Adrenal gland (tissue), 12 donors: ENCODE results near the gene YIF1B. TPM values are rescaled to one million over a fixed set of nuclear protein-coding genes. Genes with fewer than 3 reads are reported as not detected.
A peak's percentile ranks its signal among the peaks of the same experiment; 100 is the strongest.

Experiments
- DNase-seq, 7 donors: peaks; one replicate each; pipeline ENCODE4 v3.0.0-alpha.2; 2019 to 2020
- H3K27ac ChIP-seq, 5 donors: fragments of 200-600 bp; sonication (generic) in 4 of 5; 1 replicate in 3 of 5; 2 replicates in 2 of 5; pipeline versions ENCODE4 v1.5.1 to v1.8.0; 2016 to 2020; ENCODE audit warnings: mild to moderate bottlenecking in 1 of 5
- H3K27me3 ChIP-seq: fragments of 200-600 bp; 2 replicates; pipeline ENCODE4 v1.8.0; 2021
- H3K36me3 ChIP-seq, 2 donors: fragments of 200-600 bp; replicated peaks in 1 of 2; 1 replicate in 1 of 2; 2 replicates in 1 of 2; pipeline versions ENCODE4 v1.5.1 to v1.8.0; 2018 to 2022
- H3K4me1 ChIP-seq, 2 donors: fragments of 200-600 bp; replicated peaks in 1 of 2; 1 replicate in 1 of 2; 2 replicates in 1 of 2; pipeline versions ENCODE4 v1.5.1 to v1.8.0; 2018 to 2021
- H3K4me3 ChIP-seq, 4 donors: fragments of 200-600 bp; sonication (generic) in 3 of 4; one replicate each; pipeline ENCODE4 v1.5.1; 2016 to 2018
- H3K9me3 ChIP-seq, 3 donors: fragments of 200-600 bp; sonication (generic) in 1 of 3; replicated peaks in 1 of 3; 1 replicate in 2 of 3; 2 replicates in 1 of 3; pipeline versions ENCODE4 v1.5.1 to v1.8.0; 2016 to 2021
- POLR2A ChIP-seq, 2 donors: fragments of 450-650 bp; IDR thresholded peaks; one replicate each; pipeline ENCODE4 v1.6.1; 2017; ENCODE audit warnings: antibody characterized with exemption in 2 of 2, mild to moderate bottlenecking in 2 of 2, moderate library complexity in 1 of 2
- WGBS, 4 donors: extraction: QIAGEN DNeasy Blood & Tissue Kit in 2 of 4; methylation state at CpG; one replicate each; pipeline versions ENCODE4 v1.1.5 to v1.1.7; 2013 to 2017; 5-methylcytosine and 5-hydroxymethylcytosine counted together
- intact Hi-C, 2 donors: fragments of 100-400 bp; cut with DNase I; formaldehyde crosslinking; loops; one replicate each; pipeline versions ENCODE4 v1.14.1 to v1.15.0; 2022 to 2023
- polyA plus RNA-seq, 3 donors: library from polyadenylated mRNA; stranded (reverse); fragments of 200-250 nt in 2 of 3; fragments of 350-450 nt in 1 of 3; fragmentation: Illumina TruSeq in 1 of 3; extraction: RNeasy Lipid Tissue Mini Kit (QIAGEN cat#74804) in 1 of 3; gene quantifications; one replicate each; pipeline ENCODE4 v1.2.3, GENCODE V29; 2013 to 2014
- total RNA-seq, 9 donors: library from RNA; depleted of rRNA in 4 of 9; stranded (reverse); fragments of >200 nt in 4 of 9; fragments of 120-200 nt in 1 of 9; fragmentation: NEBNext Ultra II Directional in 1 of 9; extraction: Animal tissue kit (Norgen Biotek cat#: 25700) in 1 of 9; gene quantifications; one replicate each; pipeline versions ENCODE4 v1.1.0 to v1.2.4, GENCODE V29; 2013 to 2023
- TF ChIP-seq, protein P1 (sequence below), 6 experiments: fragments of 450-650 bp in 4 of 6; fragments of 200-600 bp in 2 of 6; sonication (generic) in 1 of 6; IDR thresholded peaks; 1 replicate in 5 of 6; 2 replicates in 1 of 6; pipeline versions ENCODE4 v1.5.1 to v1.8.0; 2016 to 2021; ENCODE audit warnings: antibody characterized with exemption in 6 of 6, mild to moderate bottlenecking in 2 of 6, moderate library complexity in 1 of 6
- donor health status: healthy with polysubstance abuse.
- donor health status: Bipolar disorder and iron deficiency.
- donor health status: DM: yes; HTN: yes; CAD: no.
- donor health status: DM: no; HTN: no; CAD: no.
- donor health status: DM: no; HTN: no; CAD: no.
- donor health status: DM: yes; HTN: yes; CAD: no.

YIF1B gene
- total and polyA plus RNA-seq, 12 donors, result 23.5 to 57.0 (median 39.6) TPM

DNA sequence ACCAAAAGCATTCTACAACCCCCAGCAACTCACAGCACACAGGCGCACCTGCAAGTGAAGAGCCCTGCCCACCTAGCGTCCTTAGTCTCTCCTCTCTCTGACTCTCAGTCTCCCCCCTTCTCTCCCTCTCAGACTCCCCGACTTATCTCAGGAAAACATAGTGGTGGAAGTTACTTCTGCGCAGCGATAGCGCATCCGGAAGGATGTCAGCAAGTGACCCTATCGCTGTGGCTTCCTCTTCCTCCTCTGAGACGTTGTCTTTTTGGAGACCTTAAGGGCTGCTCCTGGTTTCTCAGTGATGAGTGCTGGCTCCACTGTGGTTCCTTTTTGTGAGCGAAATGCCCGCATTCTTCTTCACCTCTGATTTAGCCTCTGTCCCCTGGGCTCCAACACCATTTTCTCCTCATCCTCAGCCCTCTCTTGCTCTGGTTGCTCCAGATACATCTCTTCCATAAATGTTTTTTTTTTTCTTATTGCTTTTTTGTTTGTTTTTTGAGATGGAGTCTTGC, 1.4 kb upstream of the YIF1B start:
- intact Hi-C loops, result no loop called here
- H3K4me3 ChIP-seq, result peak overlapping the region in 1 of 4 donors; percentile 60
- 50 to 73% (median 65%) methylated on average over 11 of the region's 11 CpGs for whole genome bisulfite sequencing, 4 donors

DNA sequence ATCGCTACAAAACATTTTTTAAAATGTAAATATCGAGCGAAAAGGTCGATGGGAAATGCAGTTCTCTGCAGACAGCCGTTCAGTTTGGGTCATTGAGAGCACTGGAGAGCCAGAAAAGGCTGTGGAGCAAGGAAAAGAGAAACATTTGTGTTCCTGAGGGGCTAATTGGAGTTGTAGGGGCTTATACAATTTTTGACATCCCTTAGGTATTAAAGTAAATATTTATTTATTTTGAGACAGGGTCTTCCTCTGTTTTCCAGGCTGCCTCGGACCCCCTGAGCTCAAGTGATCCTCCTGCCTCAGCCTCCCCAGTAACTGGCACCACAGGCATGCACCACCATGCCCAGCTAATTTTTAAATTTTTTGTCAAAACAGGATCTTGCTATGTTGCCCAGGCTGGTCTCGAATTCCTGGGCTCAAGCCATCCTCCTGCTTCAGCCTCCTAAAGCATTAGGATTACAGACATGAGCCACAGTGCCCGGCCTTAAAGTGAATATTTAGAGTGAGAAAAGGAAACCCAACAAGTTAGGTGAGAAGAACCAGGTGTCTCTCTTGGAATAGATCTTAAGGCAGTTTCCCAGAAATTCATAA, 825 bp upstream of the YIF1B start:
- TF ChIP-seq, protein P1, sequence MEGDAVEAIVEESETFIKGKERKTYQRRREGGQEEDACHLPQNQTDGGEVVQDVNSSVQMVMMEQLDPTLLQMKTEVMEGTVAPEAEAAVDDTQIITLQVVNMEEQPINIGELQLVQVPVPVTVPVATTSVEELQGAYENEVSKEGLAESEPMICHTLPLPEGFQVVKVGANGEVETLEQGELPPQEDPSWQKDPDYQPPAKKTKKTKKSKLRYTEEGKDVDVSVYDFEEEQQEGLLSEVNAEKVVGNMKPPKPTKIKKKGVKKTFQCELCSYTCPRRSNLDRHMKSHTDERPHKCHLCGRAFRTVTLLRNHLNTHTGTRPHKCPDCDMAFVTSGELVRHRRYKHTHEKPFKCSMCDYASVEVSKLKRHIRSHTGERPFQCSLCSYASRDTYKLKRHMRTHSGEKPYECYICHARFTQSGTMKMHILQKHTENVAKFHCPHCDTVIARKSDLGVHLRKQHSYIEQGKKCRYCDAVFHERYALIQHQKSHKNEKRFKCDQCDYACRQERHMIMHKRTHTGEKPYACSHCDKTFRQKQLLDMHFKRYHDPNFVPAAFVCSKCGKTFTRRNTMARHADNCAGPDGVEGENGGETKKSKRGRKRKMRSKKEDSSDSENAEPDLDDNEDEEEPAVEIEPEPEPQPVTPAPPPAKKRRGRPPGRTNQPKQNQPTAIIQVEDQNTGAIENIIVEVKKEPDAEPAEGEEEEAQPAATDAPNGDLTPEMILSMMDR (IDR thresholded peaks at IDR 0.05), result no peak
- peaks cover 28 to 32% of the 10 kb centered on the region in 2 donors for H3K4me1 ChIP-seq
- 31 to 36% (median 33%) methylated on average over 8 of the region's 8 CpGs for WGBS, 4 donors
- intact Hi-C loops, result no loop called here
- H3K36me3 ChIP-seq, result no peaks in the 10 kb centered on the region
- H3K4me3 ChIP-seq, result peak overlapping the region in 1 of 4 donors; percentile 60
- H3K27ac ChIP-seq, result peak overlapping the region in 4 of 5 donors; percentile 11 to 88 (median 76)
- no peaks in the 10 kb centered on the region for H3K27me3 ChIP-seq
- DNase-seq, result no peak
- no peaks in the 10 kb centered on the region for H3K9me3 ChIP-seq

More for the DNA sequence above, 1.4 kb upstream of the YIF1B start:
- Histone ChIP-seq H3K27me3 (no peaks in the 10 kb centered on the region), H3K27ac (peak overlapping the region in 3 of 5 donors; percentile 11 to 88 (median 81)), H3K9me3 (no peaks in the 10 kb centered on the region), H3K4me1 (peaks cover 34 to 38% of the 10 kb centered on the region in 2 donors), H3K36me3 (no peaks in the 10 kb centered on the region)
- TF ChIP-seq, protein P1 (IDR thresholded peaks at IDR 0.05), result no peak
- no peak for TF ChIP-seq POLR2A (IDR thresholded peaks at IDR 0.05)
- DNase-seq, result peak in 2 of 7 donors; percentile 11 to 28

DNA sequence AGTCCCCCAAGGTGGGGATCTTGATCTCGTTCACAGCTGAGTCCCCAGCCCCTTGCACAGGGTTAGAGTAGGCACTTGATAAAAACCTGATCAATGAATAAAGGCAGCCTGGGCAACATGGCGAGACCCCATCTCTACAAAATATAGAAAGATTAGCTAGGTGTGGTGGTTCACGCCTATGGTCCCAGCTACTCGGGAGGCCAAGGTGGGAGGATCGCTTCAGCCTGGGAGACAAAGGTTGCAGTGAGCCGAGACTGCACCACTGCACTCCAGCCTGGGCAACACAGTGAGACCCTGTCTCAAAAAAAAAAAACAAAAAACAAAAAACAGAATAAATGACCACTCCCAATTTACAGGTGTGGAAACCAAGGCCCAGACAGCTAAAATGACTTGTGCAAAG, 4.8 kb downstream of the YIF1B start:
- 95 to 100% (median 97%) methylated on average over 5 to 6 of the region's 6 CpGs for WGBS, 4 donors
- intact Hi-C loops, result no loop called here
- Histone ChIP-seq H3K4me3 (no peak overlapping the region), H3K36me3 (peaks cover 0 to 12% of the 10 kb centered on the region in 2 donors), H3K4me1 (peaks cover 6 to 7% of the 10 kb centered on the region in 2 donors), H3K9me3 (no peaks in the 10 kb centered on the region), H3K27me3 (no peaks in the 10 kb centered on the region), H3K27ac (no peak overlapping the region)
- no peak for DNase-seq
- TF ChIP-seq POLR2A (IDR thresholded peaks at IDR 0.05), result no peak
- TF ChIP-seq, protein P1 (IDR thresholded peaks at IDR 0.05), result no peak

DNA sequence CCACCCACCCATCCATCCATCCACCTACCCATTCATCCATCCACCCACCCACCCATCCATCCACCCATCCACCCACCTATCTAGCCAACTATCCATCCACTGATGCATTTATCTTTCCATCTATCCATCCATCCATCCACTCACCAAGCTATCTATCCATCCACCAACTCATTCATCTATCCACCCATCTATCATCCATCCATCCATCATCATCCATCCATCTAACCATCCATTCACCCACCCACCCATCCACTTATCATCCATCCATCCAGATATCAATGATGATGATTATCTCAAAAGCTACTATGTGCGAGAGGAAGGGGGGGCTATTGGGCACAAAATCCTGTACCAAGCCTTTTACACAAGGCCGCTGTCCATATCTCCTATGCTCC, 5.5 kb downstream of the YIF1B start:
- WGBS, 4 donors, result 83 to 98% (median 97%) methylated on average over 2 of the region's 2 CpGs
- Histone ChIP-seq H3K4me1 (peaks cover 4 to 6% of the 10 kb centered on the region in 2 donors), H3K27me3 (no peaks in the 10 kb centered on the region), H3K9me3 (no peaks in the 10 kb centered on the region), H3K4me3 (no peak overlapping the region), H3K36me3 (peaks cover 0 to 15% of the 10 kb centered on the region in 2 donors), H3K27ac (no peak overlapping the region)
- no peak for TF ChIP-seq POLR2A (IDR thresholded peaks at IDR 0.05)
- TF ChIP-seq, protein P1 (IDR thresholded peaks at IDR 0.05), result no peak
- intact Hi-C loops, result no loop called here
- no peak for DNase-seq
